ENCODE results near the gene LMO3.

- TF ChIP-seq CTCF (conservative IDR thresholded peaks at IDR 0.05; ENCODE audit: low read depth, low read length) (no peak), EZH2 (IDR thresholded peaks at IDR 0.05; ENCODE audit: borderline replicate concordance, low read depth, low read length, poor library complexity, severe bottlenecking) (no peak)
Measured at GRCh38 chr12:16587514-16587913, 18.4 kb downstream of the LMO3 start.
